IPS DF 19.7 (cell line): ENCODE results near the gene RFTN1.

Source experiments
- DNase-seq: peaks from one replicate; pipeline ENCODE4 v3.0.0-alpha.2; 2013; ENCODE audit warnings: low read depth, low spot score

Gene RFTN1

GRCh38 chr3:16361087-16361486 lies 152.4 kb downstream of the RFTN1 start:
- no peak for DNase-seq

- DNase-seq: no peak
Measured at GRCh38 chr3:16359331-16359730, 154.2 kb downstream of the RFTN1 start.

GRCh38 chr3:16358336-16358735 lies 155.2 kb downstream of the RFTN1 start:
- no peak for DNase-seq

- DNase-seq: no peak
Measured at GRCh38 chr3:16357186-16358121, 156.0 kb downstream of the RFTN1 start.

GRCh38 chr3:16355828-16356227 lies 157.7 kb downstream of the RFTN1 start:
- DNase-seq: no peak

- no peak for DNase-seq
Measured at GRCh38 chr3:16354291-16354690, 159.2 kb downstream of the RFTN1 start.

- DNase-seq: no peak
Measured at GRCh38 chr3:16352428-16352827, 161.1 kb downstream of the RFTN1 start.

GRCh38 chr3:16350597-16351318 lies 162.7 kb downstream of the RFTN1 start:
- no peak for DNase-seq

GRCh38 chr3:16349986-16350596 lies 163.4 kb downstream of the RFTN1 start:
- no peak for DNase-seq

GRCh38 chr3:16347548-16347947 lies 166.0 kb downstream of the RFTN1 start:
- no peak for DNase-seq

GRCh38 chr3:16346413-16347081 lies 167.0 kb downstream of the RFTN1 start:
- no peak for DNase-seq

GRCh38 chr3:16343101-16343500 lies 170.4 kb downstream of the RFTN1 start:
- no peak for DNase-seq

GRCh38 chr3:16338999-16339398 lies 174.5 kb downstream of the RFTN1 start:
- no peak for DNase-seq

GRCh38 chr3:16337856-16338540 lies 175.5 kb downstream of the RFTN1 start:
- no peak for DNase-seq

- no peak for DNase-seq
Measured at GRCh38 chr3:16336825-16337224, 176.7 kb downstream of the RFTN1 start.

- DNase-seq: no peak
Measured at GRCh38 chr3:16335772-16336645, 177.5 kb downstream of the RFTN1 start.

- DNase-seq: no peak
Measured at GRCh38 chr3:16335333-16335732, 178.2 kb downstream of the RFTN1 start.

- DNase-seq: no peak
Measured at GRCh38 chr3:16334909-16335308, 178.6 kb downstream of the RFTN1 start.

GRCh38 chr3:16332904-16333426 lies 180.5 kb downstream of the RFTN1 start:
- DNase-seq: no peak

- DNase-seq: no peak
Measured at GRCh38 chr3:16331319-16331883, 182.1 kb downstream of the RFTN1 start.
